Mammary microvascular endothelial cell (primary cell): ENCODE results near the gene UQCRHL. TPM values are rescaled to one million over a fixed set of nuclear protein-coding genes. Genes with fewer than 3 reads are reported as not detected.

Experiments
- total RNA-seq: library from RNA; depleted of rRNA; stranded (reverse); fragments of >200 nt; gene quantifications from 2 replicates; pipeline ENCODE4 v1.2.3, GENCODE V29; 2015

Gene UQCRHL
- 1.5 TPM in 2 replicates for total RNA-seq

DNA sequence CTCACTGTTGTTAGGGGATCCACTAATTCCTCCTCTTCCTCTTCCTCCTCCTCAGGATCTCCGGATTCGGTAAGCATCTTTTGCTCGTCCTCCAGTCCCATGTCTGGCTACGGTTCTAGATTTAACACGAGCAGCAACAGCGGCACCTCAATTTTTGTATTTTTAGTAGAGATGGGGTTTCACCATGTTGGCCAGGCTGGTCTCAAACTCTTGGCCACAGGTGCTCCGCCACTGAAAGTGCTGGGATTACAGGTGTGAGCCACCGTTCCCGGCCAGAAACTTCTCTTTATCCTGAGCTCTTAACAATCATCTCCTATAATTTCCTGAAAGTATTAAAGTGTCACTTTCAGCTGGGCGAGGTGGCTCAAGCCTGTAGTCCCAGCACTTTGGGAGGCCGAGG, at the start of gene UQCRHL:
UQCRHL (minus strand) TSS at position 101 of the 400 bp plus-strand sequence; CDS start at position 101, 0 bp downstream.

GRCh38 chr1:15847100-15847892, 39.8 kb upstream of the UQCRHL start, which contains the start of gene SPEN:
SPEN (plus strand) TSS chr1:15847707; CDS start chr1:15848068, 361 bp downstream.

DNA sequence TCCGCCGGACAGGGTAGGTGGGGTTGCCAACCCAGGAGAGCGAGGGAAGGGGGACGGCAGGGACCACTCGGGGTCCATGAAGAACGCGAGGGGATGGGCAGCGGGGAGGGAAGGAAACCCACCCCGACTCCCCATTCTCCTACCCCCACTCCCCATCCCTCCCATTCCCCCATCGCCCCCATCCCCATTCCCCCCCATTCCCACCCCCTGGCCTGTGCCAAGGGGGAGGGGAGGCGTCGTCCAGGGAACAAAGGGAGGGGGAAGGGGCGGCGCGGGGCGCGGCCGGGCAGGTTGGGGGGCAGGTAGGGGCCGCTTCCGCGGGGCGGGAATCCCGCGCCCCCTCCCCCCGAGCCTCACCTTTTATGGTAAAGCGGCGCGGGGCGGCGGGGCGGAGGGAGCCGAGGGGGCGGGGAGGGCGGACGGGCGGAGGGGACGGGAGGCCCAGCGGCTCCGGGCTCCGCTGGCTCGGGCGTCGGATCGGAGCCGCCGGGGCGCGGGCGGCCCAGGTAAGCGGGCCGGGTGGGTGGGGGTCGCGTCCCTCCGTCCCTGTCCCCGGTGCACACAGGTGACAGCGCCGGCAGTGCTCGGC, 49.0 kb downstream of the UQCRHL start, which contains the start of gene FBLIM1:
FBLIM1 (plus strand) TSS at position 453 of the 589 bp plus-strand sequence. CDS start 6,189 bp downstream, outside the sequence.

Other genes starting within 250 kb of the UQCRHL start
- gene AGMAT, start 222.6 kb downstream of the UQCRHL start, total RNA-seq = 1.6 and 2.5 TPM in 2 replicates
- gene DDI2, start 190.2 kb downstream of the UQCRHL start, total RNA-seq = 7.8 and 7.9 TPM in 2 replicates
- gene PLEKHM2, start 123.3 kb downstream of the UQCRHL start, total RNA-seq = 37.1 and 37.4 TPM in 2 replicates
- 0.05 and 0.27 TPM in 2 replicates for gene SLC25A34, start 71.4 kb downstream of the UQCRHL start, total RNA-seq
- gene TMEM82, start 65.2 kb downstream of the UQCRHL start, total RNA-seq = not detected in 2 replicates
- gene FBLIM1, start 48.9 kb downstream of the UQCRHL start, total RNA-seq = 107 and 137 TPM in 2 replicates
- 12.6 and 15.8 TPM in 2 replicates for gene SPEN, start 40.1 kb upstream of the UQCRHL start, total RNA-seq
- gene ZBTB17, start 168.5 kb upstream of the UQCRHL start, total RNA-seq = 20.6 and 26.9 TPM in 2 replicates
- gene SRARP, start 196.6 kb upstream of the UQCRHL start, total RNA-seq = not detected in 2 replicates
- gene HSPB7, start 210.4 kb upstream of the UQCRHL start, total RNA-seq = not detected in 2 replicates
- not detected in 2 replicates for gene CLCNKA, start 214.4 kb upstream of the UQCRHL start, total RNA-seq
- not detected in 2 replicates for gene CLCNKB, start 236.1 kb upstream of the UQCRHL start, total RNA-seq